EH (cell line): ENCODE results near the gene HEXIM2.

Experiments
- DNase-seq: peaks from one replicate; pipeline ENCODE4 v3.0.0-alpha.2; 2015; ENCODE audit warnings: low read depth

The HEXIM2 gene

DNA sequence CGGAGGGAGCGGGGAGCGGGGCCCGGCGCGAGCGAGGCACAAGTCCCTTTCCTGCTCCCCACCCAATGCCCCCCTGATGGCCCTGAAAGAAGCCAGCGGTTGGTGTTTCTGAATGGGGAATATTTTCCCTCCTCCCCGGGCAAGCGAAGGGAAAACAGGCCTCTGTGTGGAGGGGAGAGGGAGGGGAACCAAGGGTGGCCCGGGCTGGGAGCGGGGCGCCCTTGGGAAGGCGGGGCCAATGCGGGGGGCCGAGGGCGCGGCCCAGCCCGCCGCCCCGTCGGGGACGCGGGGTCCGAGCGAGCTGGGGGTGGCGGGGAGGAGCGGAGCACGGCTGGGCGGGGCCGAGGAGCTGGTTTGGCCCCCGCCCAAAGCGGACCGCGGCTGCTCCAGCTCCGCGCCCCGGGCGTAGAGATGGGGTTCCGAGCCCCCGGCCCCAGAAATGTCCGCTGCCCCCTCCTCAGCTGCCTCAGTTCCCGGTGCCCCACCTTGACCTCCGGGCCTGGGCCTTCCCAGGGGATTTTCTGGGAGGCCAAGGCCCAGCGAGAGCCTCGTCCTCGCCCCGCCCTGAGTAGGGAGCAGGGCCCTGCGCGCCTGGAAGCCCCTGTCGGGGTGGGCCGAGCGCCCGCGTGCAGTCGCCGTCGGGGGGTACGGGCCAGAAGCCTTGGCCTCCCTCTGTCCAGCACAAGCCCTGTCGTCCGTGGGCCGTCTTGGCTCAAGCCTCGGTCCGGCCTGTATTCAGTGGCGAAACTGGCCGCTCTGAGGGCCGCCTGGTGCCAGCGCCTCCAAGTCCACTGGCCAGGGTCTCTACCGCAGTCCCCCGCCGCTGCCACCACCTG is 17.3 kb upstream of the HEXIM2 start:
- peak; percentile 6 for DNase-seq

DNA sequence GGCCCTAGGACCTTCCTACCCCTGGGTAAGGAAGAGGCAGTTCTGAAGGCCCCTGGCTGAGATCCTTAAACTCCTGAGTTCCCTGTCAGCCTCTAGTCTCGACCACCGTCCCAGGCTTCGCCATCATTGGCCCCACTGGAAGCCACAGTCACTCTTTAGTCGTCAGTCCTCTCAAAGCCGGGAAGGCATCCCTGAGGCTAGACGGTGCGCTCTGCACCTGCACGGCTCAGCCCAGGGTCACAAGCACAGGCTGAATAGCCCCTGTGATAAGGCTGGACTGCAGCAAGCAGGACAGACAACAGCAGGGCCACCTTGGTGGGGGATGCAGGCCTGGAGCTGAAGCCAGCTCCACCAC is 16.7 kb upstream of the HEXIM2 start:
- no peak for DNase-seq

DNA sequence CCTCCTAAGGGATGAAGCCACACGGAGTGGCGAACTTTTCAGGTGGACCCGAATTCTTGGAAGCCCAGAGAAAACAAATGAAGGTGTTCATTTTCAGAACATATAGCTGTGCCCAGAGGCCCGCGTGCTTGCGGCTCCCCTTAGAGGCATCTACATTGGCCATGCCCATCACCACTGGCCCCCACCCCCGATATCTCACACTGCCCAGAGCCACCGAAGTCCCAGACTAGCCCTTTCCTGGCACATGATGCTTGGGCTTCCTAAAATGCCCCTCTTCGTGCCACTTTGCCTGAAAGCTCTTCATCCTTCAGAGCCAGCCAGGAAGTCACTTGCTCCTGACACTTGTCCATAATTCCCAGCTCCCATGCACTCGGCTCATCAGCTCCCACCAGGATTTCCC is 15.5 kb upstream of the HEXIM2 start:
- no peak for DNase-seq

DNA sequence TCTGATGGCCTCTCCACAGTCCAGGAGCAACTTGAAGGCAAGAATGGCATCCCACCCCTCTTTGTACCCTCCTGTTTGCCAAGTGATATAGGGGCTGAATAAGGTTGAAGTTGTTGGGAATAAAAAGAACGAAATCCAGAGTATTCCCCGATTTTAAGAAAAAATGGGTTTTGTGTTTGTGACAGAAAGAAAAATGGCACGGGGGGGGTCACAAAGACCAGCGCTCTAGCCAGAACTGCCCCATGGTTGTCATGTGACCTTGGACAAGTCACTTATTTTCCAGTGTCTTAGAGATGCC is 15.1 kb upstream of the HEXIM2 start:
- no peak for DNase-seq

DNA sequence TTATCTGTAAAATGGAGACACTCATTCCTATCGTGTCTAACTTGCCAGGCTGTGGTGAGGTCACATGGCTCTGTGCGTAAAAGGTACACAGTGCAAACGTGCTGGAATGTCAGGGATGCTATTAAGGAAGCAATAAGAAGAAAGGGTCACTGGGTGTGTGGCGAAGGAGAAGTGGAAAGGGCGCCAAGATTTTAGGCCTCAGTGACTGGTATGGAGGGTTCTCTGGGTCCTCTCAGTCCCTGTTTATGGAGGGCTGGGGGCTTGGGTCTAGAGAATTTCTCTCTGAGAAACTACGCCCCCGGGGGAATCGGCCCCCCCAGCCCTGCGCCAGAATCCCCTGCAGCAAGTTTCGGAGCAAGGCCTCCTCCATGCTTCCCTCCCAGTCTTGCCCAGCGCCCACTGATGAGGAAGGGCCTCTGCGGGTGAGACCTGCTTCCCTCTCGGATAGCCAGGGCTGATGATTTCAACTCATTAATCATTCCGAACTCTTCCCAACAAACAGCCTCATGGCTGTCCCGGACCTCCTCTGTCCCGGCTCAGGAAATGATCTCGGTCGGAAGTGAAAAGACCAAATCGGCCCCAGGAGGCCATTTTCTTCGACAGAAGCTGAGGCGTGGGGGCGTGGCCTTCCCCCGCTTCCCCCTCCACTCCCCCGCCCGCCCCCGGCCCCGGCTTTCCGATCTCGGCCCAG is 14.6 kb upstream of the HEXIM2 start:
- DNase-seq, result peak; percentile 92

DNA sequence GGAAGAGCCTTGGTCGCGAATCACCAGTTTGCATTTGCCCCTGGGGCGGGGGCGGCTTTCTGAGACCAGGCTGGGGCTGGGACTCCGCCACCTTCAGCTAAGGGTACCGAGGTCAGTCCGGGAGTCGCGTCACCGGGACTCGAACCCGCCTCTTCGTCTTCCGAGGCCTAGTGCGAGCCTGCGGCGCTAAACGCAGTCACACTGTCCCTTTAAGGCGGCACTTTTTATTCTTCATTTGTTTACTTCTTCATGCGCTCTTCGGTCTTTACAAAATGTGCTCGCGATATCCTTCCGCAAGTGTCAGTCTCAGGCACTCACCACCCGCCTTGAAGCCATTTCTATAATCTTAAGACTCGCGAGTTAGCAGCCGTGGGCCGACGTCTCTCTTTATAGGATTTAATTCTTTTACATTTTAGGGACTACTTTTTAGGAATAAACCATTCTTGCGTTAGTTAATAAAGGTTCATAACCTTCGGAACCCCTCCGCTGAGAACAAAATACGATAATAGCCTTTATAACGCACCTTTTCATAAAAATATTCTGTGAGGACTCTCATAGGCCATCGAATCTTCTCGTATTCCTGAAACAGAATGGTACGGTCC is 14.0 kb upstream of the HEXIM2 start:
- DNase-seq, result peak; percentile 94

DNA sequence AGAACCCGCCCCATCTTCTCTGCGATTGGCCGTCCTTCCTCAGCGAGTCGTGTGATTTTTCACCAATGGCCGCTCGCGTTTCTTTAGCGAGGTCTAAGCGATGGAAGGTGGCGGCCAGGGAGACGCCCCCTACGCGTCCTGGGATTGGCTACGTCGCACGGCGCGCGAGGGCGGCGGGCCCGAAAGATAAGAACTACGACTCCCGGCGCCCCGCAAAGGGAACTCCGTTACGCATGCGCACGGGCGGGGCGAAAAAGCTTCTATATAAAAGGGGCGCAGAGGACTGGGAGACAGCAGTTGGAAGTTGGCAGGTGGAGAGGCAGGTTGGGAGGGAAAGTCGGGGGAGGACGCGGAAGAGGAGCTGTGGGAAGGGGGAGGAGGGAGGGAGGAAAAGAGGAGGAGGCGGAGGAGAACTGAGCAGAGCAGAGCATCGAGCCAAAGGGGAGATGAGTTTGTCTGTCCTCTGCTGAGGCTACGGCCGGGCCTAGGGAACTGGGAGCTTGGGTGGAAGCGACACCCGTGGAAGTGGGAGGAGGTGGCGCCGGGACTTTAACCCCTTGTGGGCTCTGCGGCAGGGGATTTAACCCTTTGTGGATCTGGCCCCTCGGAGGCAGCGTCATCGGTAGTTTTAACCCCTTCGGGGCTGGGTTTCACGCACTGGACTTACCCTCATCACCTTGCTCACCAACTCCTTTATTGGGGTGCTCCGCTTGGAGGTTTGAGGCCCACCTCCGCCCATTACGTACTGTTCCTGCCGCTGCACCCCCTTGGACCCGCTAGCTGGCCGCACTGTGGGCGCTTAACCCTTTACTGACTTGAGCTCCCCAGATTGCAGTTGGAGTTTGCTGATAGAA is 13.3 kb upstream of the HEXIM2 start, which contains the start of gene HEXIM1:
HEXIM1 (plus strand) TSS at position 293 of the 854 bp plus-strand sequence. CDS start 716 bp downstream, outside the sequence.
- DNase-seq, result peak; percentile 100

DNA sequence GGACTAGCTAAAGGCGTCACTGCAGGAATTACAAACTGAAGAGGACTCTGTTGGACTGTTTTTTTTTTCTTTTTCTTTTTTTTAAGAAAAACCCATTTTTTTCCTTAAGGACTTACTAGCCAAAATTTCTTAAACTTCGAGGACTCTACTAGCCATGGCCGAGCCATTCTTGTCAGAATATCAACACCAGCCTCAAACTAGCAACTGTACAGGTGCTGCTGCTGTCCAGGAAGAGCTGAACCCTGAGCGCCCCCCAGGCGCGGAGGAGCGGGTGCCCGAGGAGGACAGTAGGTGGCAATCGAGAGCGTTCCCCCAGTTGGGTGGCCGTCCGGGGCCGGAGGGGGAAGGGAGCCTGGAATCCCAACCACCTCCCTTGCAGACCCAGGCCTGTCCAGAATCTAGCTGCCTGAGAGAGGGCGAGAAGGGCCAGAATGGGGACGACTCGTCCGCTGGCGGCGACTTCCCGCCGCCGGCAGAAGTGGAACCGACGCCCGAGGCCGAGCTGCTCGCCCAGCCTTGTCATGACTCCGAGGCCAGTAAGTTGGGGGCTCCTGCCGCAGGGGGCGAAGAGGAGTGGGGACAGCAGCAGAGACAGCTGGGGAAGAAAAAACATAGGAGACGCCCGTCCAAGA is 12.5 kb upstream of the HEXIM2 start:
- DNase-seq, result peak; percentile 88

DNA sequence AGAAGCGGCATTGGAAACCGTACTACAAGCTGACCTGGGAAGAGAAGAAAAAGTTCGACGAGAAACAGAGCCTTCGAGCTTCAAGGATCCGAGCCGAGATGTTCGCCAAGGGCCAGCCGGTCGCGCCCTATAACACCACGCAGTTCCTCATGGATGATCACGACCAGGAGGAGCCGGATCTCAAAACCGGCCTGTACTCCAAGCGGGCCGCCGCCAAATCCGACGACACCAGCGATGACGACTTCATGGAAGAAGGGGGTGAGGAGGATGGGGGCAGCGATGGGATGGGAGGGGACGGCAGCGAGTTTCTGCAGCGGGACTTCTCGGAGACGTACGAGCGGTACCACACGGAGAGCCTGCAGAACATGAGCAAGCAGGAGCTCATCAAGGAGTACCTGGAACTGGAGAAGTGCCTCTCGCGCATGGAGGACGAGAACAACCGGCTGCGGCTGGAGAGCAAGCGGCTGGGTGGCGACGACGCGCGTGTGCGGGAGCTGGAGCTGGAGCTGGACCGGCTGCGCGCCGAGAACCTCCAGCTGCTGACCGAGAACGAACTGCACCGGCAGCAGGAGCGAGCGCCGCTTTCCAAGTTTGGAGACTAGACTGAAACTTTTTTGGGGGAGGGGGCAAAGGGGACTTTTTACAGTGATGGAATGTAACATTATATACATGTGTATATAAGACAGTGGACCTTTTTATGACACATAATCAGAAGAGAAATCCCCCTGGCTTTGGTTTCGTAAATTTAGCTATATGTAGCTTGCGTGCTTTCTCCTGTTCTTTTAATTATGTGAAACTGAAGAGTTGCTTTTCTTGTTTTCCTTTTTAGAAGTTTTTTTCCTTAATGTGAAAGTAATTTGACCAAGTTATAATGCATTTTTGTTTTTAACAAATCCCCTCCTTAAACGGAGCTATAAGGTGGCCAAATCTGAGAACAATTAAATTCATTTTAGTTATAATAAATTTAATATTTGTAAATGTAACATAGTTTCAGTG is 11.7 kb upstream of the HEXIM2 start:
- DNase-seq, result peak; percentile 69

DNA sequence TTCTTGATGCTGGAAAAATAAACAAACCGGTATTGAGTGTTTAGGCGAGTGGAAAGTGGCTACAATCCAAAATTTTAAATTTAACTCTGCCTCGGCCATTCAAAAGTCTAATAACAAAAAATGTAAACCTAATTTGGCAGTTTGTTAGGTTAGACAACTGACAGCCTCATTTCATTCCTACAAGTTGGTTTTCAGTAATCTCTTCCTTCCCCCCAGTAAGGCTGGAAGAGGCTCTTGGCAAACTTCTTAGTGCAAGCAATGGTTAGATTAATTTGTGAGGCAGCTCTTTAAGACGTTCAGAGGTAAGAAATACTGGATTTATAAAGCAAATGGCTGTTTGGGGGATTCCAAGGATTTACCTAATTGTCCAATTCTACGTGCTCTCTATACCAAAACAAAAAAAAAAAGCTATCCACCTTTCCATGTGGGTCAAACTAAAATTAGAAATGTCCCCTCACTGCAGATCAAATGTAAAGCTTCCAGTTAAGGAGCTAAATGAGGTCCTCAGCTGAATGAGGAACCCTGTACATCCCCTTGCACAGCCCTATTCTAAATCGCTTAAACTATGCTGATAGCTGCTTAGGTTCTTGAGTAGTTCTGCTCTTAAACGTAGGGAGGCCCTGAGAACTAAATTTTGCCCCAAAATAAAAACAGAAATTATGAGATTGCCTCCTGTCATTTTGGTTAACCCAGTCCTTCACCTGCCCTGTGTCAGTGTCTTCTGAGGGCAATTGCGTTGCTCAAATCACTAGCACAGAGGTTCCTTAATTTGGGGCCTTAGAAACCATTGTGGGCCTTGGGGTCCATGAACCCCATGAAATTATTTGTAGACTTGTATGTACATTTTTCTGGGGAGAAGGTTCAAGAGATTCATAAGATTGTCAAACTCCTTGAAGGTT is 10.5 kb upstream of the HEXIM2 start:
- DNase-seq, result peak; percentile 44

DNA sequence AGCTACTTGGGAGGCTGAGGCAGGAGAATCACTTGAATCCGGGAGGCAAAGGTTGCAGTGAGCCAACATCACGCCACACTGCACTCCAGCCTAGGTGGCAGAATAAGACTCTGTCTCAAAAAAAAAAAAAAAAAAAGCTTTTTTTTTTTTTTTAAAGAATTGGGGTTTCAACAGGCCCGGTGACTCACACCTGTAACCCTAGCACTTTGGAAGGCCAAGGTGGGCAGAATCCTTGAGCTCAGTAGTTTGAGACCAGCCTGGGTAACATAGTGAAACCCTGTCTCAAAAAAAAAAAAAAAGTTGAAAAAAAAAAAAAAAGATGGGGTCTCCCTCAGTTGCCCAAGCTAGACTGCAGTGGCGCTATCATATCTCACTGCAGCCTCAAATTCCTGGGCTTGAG is 6.6 kb upstream of the HEXIM2 start:
- DNase-seq, result no peak

DNA sequence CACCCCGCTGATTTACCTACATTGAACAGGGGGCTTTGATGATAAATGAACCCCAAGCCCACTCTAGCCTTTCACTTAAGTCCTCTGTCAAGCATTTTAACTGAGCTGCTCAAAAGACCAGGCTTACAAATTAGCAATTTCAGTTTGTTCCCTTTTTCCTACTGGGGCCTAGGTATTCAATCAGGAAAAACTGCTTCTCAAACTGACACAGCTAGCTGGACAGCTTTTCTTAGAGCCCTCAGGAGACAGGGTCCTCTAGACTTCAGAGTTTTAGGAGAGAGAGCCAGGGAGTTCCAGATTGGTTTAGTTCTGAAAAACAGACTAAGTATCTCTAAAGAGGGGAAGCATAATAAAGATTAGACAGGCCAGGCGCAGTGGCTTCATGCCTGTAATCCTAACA is 6.2 kb upstream of the HEXIM2 start:
- no peak for DNase-seq

DNA sequence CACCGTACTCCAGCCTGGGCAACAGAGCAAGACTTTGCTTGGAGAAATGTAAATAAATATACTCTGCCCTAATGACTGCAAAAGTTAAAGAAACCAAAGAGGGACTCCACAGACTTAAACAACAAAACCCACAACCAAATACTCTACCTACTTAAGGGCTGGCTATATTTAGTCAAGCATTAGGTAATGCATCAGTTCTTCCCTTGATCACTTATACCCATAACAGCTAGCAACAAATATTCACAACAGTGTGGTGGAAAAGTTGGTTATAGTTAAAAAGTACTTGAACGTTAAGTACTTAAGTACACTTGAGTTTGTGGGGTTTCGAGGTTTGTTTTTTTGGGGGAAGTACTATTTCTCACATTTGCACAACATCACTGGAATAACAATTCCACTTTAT is 5.4 kb upstream of the HEXIM2 start:
- DNase-seq, result no peak

DNA sequence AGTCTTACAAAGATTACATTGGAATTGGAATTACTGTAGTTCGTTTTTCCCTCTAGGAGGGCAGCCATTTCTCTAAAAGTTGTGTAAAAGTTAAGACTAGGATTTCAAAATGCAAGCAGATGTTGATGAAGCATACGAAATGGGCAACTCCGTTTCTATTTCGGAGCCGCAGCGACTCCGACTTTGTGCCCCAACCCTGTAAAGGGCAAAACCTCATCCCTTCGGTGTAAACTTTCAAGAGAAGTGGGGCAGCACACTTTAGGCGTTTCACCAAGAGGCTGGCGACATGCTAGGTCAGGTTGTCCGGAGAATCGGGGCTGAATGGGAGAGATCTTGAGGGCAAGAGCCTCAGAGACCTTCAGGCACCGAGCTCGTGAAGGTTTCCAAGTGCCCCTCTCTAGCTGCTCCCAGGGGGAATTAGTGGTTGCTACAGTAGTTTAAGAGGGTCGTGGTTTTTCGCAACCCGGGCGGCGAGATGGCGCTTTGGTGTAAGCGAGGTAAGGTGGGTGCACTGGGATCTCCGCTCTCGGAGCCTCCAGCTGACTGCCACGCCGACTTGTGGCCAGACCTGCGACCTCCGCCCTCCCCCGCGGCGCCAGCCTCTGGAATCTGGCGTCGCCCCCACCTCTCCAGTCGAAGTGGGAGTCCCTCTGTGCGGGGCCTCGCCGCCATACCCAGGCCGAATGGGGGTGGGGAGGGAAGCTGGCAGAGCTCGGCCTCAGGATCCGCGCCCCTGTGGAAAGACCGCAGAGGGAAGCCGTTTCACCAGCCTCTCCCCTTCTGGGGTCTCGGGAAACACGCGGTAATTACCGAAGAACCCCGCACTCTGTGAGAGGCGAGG is 1.0 kb upstream of the HEXIM2 start:
- peak; percentile 73 for DNase-seq

DNA sequence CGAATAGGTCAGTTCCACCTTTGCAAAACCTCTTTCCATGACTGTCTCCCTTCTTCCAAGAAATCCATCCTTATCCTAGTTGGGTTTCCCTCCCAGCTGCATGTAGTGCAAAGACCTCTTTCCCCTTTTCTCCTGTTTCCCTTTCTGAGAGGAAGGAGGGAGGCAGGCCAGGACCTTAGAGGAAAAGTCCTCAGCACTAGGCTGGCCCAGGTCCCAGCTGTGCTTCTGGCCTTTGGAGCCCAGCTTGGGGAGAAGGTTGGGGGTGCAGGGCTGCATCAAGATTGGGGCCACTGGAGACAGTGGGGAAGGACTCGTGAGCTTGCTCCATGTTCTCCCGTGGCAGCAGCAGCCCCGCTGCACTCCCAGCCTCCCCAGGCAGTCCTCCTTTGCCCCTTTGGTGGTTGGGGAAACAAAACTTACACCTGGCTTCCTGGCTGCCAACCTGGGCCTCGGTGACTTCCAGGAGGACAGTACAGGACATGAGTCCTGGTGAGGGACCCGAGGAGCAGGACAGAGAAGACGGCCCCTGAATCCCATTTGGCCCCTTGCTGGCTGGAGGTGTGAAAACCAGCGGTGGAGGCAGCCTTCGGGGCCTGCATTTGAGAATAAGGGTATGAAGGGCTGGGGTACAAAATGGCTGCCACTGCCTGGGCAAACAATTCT is 481 bp downstream of the HEXIM2 start:
- no peak for DNase-seq

DNA sequence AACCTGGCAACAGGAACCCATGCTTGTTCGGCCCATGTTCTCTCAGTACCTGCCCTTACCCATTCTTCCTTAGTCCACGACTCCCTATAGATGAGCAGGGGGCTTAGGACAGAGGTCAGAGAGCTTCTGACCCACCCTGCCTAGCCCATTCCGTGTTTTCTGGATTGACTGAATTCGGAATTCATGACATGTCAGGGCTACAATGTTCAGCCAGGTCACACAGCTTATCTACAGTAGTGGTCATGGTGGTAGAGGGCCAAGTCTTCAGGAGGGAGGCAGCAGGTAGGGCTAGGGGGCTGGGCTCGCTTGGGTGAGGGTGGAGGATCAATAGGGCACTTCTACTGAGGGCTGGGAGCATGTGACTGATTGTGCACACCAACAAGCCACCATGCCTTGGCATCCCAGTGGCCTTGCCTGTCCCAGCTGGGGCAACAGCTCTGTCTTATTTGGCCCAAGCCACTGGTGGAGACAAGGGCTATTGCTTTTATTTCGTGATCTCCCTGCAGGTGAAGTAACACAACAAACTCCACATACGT is 3.1 kb downstream of the HEXIM2 start:
- no peak for DNase-seq

DNA sequence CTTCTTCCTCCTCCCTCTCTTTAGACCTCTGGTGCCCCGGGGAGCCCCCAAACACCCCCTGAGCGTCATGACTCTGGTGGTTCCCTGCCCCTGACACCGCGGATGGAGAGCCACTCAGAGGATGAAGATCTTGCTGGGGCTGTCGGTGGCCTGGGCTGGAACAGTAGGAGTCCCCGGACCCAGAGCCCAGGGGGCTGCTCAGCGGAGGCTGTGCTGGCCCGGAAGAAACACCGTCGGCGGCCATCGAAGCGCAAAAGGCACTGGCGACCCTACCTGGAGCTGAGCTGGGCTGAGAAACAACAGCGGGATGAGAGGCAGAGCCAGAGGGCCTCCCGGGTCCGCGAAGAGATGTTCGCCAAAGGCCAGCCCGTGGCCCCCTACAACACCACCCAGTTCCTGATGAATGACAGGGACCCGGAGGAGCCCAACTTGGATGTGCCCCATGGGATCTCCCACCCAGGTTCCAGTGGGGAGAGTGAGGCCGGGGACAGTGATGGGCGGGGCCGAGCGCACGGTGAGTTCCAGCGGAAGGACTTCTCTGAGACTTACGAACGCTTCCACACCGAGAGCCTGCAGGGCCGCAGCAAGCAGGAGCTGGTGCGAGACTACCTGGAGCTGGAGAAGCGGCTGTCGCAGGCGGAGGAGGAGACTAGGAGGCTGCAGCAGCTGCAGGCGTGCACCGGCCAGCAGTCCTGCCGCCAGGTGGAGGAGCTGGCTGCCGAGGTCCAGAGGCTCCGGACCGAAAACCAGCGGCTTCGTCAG is 7.5 kb downstream of the HEXIM2 start:
- no peak for DNase-seq
